Naive B cell (primary cell): ENCODE results near the gene TNF. TPM values are rescaled to one million over a fixed set of nuclear protein-coding genes. Genes with fewer than 3 reads are reported as not detected.
A peak's percentile ranks its signal among the peaks of the same experiment; 100 is the strongest.
"Not testable (repeated sequence)": the region's sequence is repeated elsewhere in the genome, so short reads cannot be mapped to it uniquely, and the experiment has no call there.

Experiments
- ATAC-seq, 2 donors: fragments of 150-1000 bp; cut with Tn5 transposase; 2 replicates each; pipeline ENCODE4 v1.10.0; 2021; ENCODE audit warnings: low read depth in 2 of 2, mild to moderate bottlenecking in 2 of 2, moderate library complexity in 2 of 2
- DNase-seq: peaks from one replicate; pipeline ENCODE4 v3.0.0; 2022
- H3K27ac Mint-ChIP-seq, 6 donors: one replicate each; pipeline ENCODE4 v1.8.0; 2020 to 2022; ENCODE audit warnings: mild to moderate bottlenecking in 6 of 6, mixed read lengths in 6 of 6, moderate library complexity in 5 of 6, inconsistent platforms in 2 of 6
- H3K27me3 Mint-ChIP-seq, 3 donors: one replicate each; pipeline ENCODE4 v1.8.0; 2021 to 2022; ENCODE audit warnings: mixed read lengths in 3 of 3, mild to moderate bottlenecking in 1 of 3
- H3K36me3 Mint-ChIP-seq, 2 donors: one replicate each; pipeline ENCODE4 v1.8.0; 2020 to 2022; ENCODE audit warnings: mixed read lengths in 2 of 2, inconsistent platforms in 1 of 2, mild to moderate bottlenecking in 1 of 2
- H3K4me1 Mint-ChIP-seq, 3 donors: one replicate each; pipeline ENCODE4 v1.8.0; 2020 to 2022; ENCODE audit warnings: mixed read lengths in 3 of 3, inconsistent platforms in 1 of 3, mild to moderate bottlenecking in 1 of 3, moderate library complexity in 1 of 3
- H3K4me3 Mint-ChIP-seq, 8 donors: one replicate each; pipeline ENCODE4 v1.8.0; 2020 to 2022; ENCODE audit warnings: mild to moderate bottlenecking in 8 of 8, mixed read lengths in 8 of 8, moderate library complexity in 8 of 8, inconsistent platforms in 2 of 8
- H3K9me3 Mint-ChIP-seq, 7 donors: one replicate each; pipeline ENCODE4 v1.8.0; 2020 to 2022; ENCODE audit warnings: mixed read lengths in 7 of 7, mild to moderate bottlenecking in 5 of 7, inconsistent platforms in 2 of 7, moderate library complexity in 1 of 7
- polyA plus RNA-seq, 6 donors: library from polyadenylated mRNA; unstranded; fragments of 300-500 nt; fragmentation: Illumina TruSeq; gene quantifications; one replicate each; pipeline ENCODE4 v1.2.3, GENCODE V29; 2021; ENCODE audit warnings: low read depth in 6 of 6

TNF gene
- polyA plus RNA-seq, 6 donors from 2014 or later: 1.1 to 5.2 (median 2.6) TPM

GRCh38 chr6:31579546-31580437 lies 4.4 kb downstream of the TNF start:
- no peaks in the 10 kb centered on the region for H3K27me3 Mint-ChIP-seq
- peaks cover 6 to 26% of the 10 kb centered on the region in 2 donors for H3K36me3 Mint-ChIP-seq
- peaks cover 72 to 84% (median 77%) of the 10 kb centered on the region in 3 donors for H3K4me1 Mint-ChIP-seq
- no peaks in the 10 kb centered on the region for H3K9me3 Mint-ChIP-seq
- ATAC-seq (no peak), DNase-seq (no peak)
- peak overlapping the region; percentile 81 to 99 (median 94) for H3K27ac Mint-ChIP-seq
- H3K4me3 Mint-ChIP-seq: peak overlapping the region; percentile 94 to 100 (median 99)

- H3K27me3 Mint-ChIP-seq: no peaks in the 10 kb centered on the region
- H3K27ac Mint-ChIP-seq: peak overlapping the region; percentile 71 to 99 (median 94)
- peaks cover 71 to 84% (median 74%) of the 10 kb centered on the region in 3 donors for H3K4me1 Mint-ChIP-seq
- peak overlapping the region; percentile 94 to 100 (median 99) for H3K4me3 Mint-ChIP-seq
- ATAC-seq (no peak), DNase-seq (no peak)
- peaks cover 6 to 26% of the 10 kb centered on the region in 2 donors for H3K36me3 Mint-ChIP-seq
- H3K9me3 Mint-ChIP-seq: no peaks in the 10 kb centered on the region
Measured at GRCh38 chr6:31580438-31580740, 5.0 kb downstream of the TNF start.

GRCh38 chr6:31580807-31581433 lies 5.6 kb downstream of the TNF start:
- Mint-ChIP-seq H3K4me3 (peak overlapping the region; percentile 94 to 100 (median 99)), H3K9me3 (no peaks in the 10 kb centered on the region), H3K4me1 (peaks cover 71 to 84% (median 74%) of the 10 kb centered on the region in 3 donors), H3K36me3 (peaks cover 6 to 26% of the 10 kb centered on the region in 2 donors), H3K27ac (peak overlapping the region; percentile 96 to 99 (median 98)), H3K27me3 (no peaks in the 10 kb centered on the region)
- DNase-seq: peak; percentile 86
- peak; percentile 75 for ATAC-seq

- DNase-seq (no peak), ATAC-seq (no peak)
- Mint-ChIP-seq H3K9me3 (no peaks in the 10 kb centered on the region), H3K4me3 (peak overlapping the region; percentile 94 to 100 (median 99)), H3K27ac (peak overlapping the region; percentile 96 to 99 (median 98)), H3K36me3 (peaks cover 6 to 26% of the 10 kb centered on the region in 2 donors), H3K4me1 (peaks cover 71 to 84% (median 74%) of the 10 kb centered on the region in 3 donors), H3K27me3 (no peaks in the 10 kb centered on the region)
Measured at GRCh38 chr6:31581434-31582229, 6.3 kb downstream of the TNF start.

GRCh38 chr6:31582230-31582643 lies 6.9 kb downstream of the TNF start, which contains the start of gene LTB:
Gene LTB, minus strand, starts transcription at chr6:31582424. Its CDS starts 7 bp downstream, at chr6:31582417.
- peaks cover 6 to 26% of the 10 kb centered on the region in 2 donors for H3K36me3 Mint-ChIP-seq
- ATAC-seq: peak; percentile 60
- H3K27me3 Mint-ChIP-seq: no peaks in the 10 kb centered on the region
- H3K4me3 Mint-ChIP-seq: peak within 1 kb of the TSS; percentile 94 to 100 (median 99)
- DNase-seq: peak; percentile 79
- H3K9me3 Mint-ChIP-seq: no peaks in the 10 kb centered on the region
- H3K27ac Mint-ChIP-seq: peak within 1 kb of the TSS; percentile 96 to 99 (median 98)
- H3K4me1 Mint-ChIP-seq: peaks cover 71 to 84% (median 74%) of the 10 kb centered on the region in 3 donors

- peak overlapping the region; percentile 68 to 100 (median 90) for H3K4me3 Mint-ChIP-seq
- H3K27me3 Mint-ChIP-seq: no peaks in the 10 kb centered on the region
- peak overlapping the region; percentile 94 to 99 (median 97) for H3K27ac Mint-ChIP-seq
- no peak for ATAC-seq
- peaks cover 67 to 84% (median 71%) of the 10 kb centered on the region in 3 donors for H3K4me1 Mint-ChIP-seq
- peaks cover 11 to 25% of the 10 kb centered on the region in 2 donors for H3K36me3 Mint-ChIP-seq
- peak; percentile 16 for DNase-seq
- no peaks in the 10 kb centered on the region for H3K9me3 Mint-ChIP-seq
Measured at GRCh38 chr6:31585491-31585890, 10.1 kb downstream of the TNF start.

- Mint-ChIP-seq H3K27me3 (no peaks in the 10 kb centered on the region), H3K36me3 (peaks cover 10 to 20% of the 10 kb centered on the region in 2 donors), H3K27ac (peak within 1 kb of the TSS; percentile 94 to 99 (median 97)), H3K4me1 (peaks cover 65 to 89% (median 71%) of the 10 kb centered on the region in 3 donors), H3K4me3 (peak within 1 kb of the TSS; percentile 68 to 100 (median 91)), H3K9me3 (no peaks in the 10 kb centered on the region)
- ATAC-seq (no peak), DNase-seq (no peak)
Measured at GRCh38 chr6:31586008-31586407, 10.6 kb downstream of the TNF start, which contains the start of gene LST1. Gene LST1, plus strand, starts transcription at chr6:31586277. Its CDS starts 1,023 bp downstream, at chr6:31587300.

- Mint-ChIP-seq H3K4me1 (peaks cover 62 to 96% (median 63%) of the 10 kb centered on the region in 3 donors), H3K27ac (peak overlapping the region; percentile 91 to 99 (median 97)), H3K4me3 (peak overlapping the region; percentile 68 to 100 (median 91)), H3K27me3 (no peaks in the 10 kb centered on the region), H3K36me3 (peaks cover 5 to 13% of the 10 kb centered on the region in 2 donors), H3K9me3 (no peaks in the 10 kb centered on the region)
- DNase-seq (peak; percentile 82), ATAC-seq (peak; percentile 80 to 81)
Measured at GRCh38 chr6:31586599-31587281, 11.4 kb downstream of the TNF start.

- Mint-ChIP-seq H3K4me3 (peak overlapping the region; percentile 68 to 99 (median 90)), H3K9me3 (no peaks in the 10 kb centered on the region), H3K4me1 (peaks cover 62 to 98% (median 66%) of the 10 kb centered on the region in 3 donors), H3K27ac (peak overlapping the region; percentile 72 to 97 (median 95)), H3K36me3 (peaks cover 5 to 8% of the 10 kb centered on the region in 2 donors), H3K27me3 (no peaks in the 10 kb centered on the region)
- DNase-seq (peak; percentile 33), ATAC-seq (no peak)
Measured at GRCh38 chr6:31587791-31588777, 12.7 kb downstream of the TNF start.

GRCh38 chr6:31588871-31589650 lies 13.7 kb downstream of the TNF start:
- peak overlapping the region in 4 of 6 donors; percentile 57 to 96 (median 85) for H3K27ac Mint-ChIP-seq
- peak overlapping the region in 7 of 8 donors; percentile 7 to 81 (median 68) for H3K4me3 Mint-ChIP-seq
- ATAC-seq (no peak), DNase-seq (no peak)
- H3K27me3 Mint-ChIP-seq: no peaks in the 10 kb centered on the region
- peaks cover 63 to 98% (median 73%) of the 10 kb centered on the region in 3 donors for H3K4me1 Mint-ChIP-seq
- no peaks in the 10 kb centered on the region for H3K9me3 Mint-ChIP-seq
- peaks cover 5 to 8% of the 10 kb centered on the region in 2 donors for H3K36me3 Mint-ChIP-seq

GRCh38 chr6:31590691-31591090 lies 15.3 kb downstream of the TNF start:
- not testable (repeated sequence) for ATAC-seq, H3K27me3 Mint-ChIP-seq, H3K9me3 Mint-ChIP-seq, DNase-seq, H3K36me3 Mint-ChIP-seq
- H3K27ac Mint-ChIP-seq: peak overlapping the region in 2 of 6 donors; percentile 36 to 75
- peak overlapping the region in 3 of 8 donors; percentile 36 to 65 (median 64) for H3K4me3 Mint-ChIP-seq
- H3K4me1 Mint-ChIP-seq: peaks cover 55 to 95% (median 72%) of the 10 kb centered on the region in 3 donors
